SW 1271 (cell line): ENCODE results near the gene DTNBP1.

ENCODE experiments used
- DNase-seq, 2 experiments: peaks; one replicate each; lab custom pipeline; 2025; lab: John Stamatoyannopoulos, UW

DTNBP1 gene

GRCh38 chr6:15481390-15482291 lies 181.2 kb downstream of the DTNBP1 start:
- no peak for DNase-seq

- DNase-seq, result no peak
These were observed 182.3 kb downstream of the DTNBP1 start for GRCh38 chr6:15480525-15480924.

- DNase-seq, result no peak
These were observed 183.1 kb downstream of the DTNBP1 start for GRCh38 chr6:15479761-15480160.

GRCh38 chr6:15477746-15478145 lies 185.1 kb downstream of the DTNBP1 start:
- no peak for DNase-seq

- no peak for DNase-seq
These were observed 186.0 kb downstream of the DTNBP1 start for GRCh38 chr6:15476631-15477380.

- DNase-seq, result no peak
These were observed 187.0 kb downstream of the DTNBP1 start for GRCh38 chr6:15475872-15476271.

GRCh38 chr6:15475261-15475660 lies 187.6 kb downstream of the DTNBP1 start:
- DNase-seq, result no peak

GRCh38 chr6:15474196-15474595 lies 188.6 kb downstream of the DTNBP1 start:
- no peak for DNase-seq

GRCh38 chr6:15473741-15474161 lies 189.1 kb downstream of the DTNBP1 start:
- no peak for DNase-seq

GRCh38 chr6:15473174-15473573 lies 189.7 kb downstream of the DTNBP1 start:
- DNase-seq, result no peak
